CD4-positive, alpha-beta T cell treated with Interleukin-2 at 100 ng/mL for 4 hours (primary cell): Measurements from ENCODE around the gene NPW.

Source experiments
- DNase-seq: peaks from one replicate; pipeline ENCODE4 v3.0.0-alpha.2; 2020; ENCODE audit warnings: low spot score

NPW gene

DNA sequence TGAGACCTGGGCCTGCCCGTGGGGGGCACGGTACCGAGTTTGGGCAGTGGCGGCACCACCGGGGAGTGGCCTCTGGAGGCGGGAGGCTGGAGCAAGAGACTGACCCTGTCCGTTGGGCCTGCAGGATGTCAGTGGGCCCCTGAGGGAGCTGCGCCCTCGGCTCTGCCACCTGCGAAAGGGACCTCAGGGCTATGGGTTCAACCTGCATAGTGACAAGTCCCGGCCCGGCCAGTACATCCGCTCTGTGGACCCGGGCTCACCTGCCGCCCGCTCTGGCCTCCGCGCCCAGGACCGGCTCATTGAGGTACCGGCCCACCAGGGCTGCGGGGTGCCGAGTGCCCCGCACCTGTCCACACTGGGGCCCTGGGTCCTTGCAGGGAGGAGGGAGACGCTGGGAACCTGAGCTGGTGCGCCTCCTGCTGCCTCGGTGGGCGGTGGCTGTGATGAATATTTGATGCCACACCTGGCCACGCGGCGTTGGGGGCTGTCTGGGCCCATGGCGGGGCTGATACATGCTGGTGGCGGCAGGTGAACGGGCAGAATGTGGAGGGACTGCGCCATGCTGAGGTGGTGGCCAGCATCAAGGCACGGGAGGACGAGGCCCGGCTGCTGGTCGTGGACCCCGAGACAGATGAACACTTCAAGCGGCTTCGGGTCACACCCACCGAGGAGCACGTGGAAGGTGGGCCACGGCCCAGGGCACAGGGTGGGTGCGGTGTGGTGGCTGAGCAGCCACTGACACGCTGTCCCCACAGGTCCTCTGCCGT is 16.8 kb downstream of the NPW start:
- no peak for DNase-seq

DNA sequence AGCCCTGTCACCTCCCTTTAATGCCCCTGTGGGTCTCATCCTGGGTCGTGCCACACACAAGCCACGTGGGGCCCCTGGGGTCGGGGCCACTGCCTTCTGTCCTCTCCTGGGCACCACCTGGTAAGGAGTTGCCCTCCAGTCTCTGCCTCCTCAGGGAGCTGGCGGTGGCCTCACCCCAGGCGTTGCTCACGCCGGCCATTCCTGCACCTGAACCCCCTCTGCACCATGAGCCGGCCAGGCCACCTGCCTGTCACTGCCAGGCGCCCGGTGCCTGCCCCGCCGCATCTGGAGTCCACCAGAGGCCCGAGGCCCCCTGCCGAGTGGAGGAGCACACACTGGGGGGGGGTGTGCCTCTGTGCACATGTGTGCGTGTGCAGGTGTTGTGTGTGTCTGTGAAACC is 17.5 kb downstream of the NPW start:
- DNase-seq: no peak

DNA sequence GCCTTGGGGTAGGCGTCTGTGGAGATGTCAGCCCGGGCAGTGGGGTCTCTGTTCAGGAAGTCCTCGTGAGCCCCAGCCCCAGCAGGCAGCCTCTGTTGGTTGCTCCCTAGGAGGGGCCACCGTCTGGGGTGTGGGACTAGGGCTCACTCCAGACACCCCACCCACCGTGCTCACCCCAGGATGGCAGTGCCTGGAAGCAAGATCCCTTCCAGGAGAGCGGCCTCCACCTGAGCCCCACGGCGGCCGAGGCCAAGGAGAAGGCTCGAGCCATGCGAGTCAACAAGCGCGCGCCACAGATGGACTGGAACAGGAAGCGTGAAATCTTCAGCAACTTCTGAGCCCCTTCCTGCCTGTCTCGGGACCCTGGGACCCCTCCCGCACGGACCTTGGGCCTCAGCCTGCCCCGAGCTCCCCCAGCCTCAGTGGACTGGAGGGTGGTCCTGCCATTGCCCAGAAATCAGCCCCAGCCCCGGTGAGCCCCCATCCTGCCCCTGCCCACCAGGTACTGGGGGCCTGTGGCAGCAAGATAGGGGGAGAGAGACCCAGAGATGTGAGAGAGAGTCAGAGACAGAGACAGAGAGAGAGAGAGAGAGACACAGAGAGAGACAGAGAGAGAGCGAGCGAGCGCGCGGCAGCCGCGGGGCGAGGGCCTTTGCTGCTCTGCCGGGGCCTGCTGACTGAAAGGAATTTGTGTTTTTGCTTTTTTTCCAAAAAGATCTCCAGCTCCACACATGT is 18.2 kb downstream of the NPW start:
- no peak for DNase-seq

DNA sequence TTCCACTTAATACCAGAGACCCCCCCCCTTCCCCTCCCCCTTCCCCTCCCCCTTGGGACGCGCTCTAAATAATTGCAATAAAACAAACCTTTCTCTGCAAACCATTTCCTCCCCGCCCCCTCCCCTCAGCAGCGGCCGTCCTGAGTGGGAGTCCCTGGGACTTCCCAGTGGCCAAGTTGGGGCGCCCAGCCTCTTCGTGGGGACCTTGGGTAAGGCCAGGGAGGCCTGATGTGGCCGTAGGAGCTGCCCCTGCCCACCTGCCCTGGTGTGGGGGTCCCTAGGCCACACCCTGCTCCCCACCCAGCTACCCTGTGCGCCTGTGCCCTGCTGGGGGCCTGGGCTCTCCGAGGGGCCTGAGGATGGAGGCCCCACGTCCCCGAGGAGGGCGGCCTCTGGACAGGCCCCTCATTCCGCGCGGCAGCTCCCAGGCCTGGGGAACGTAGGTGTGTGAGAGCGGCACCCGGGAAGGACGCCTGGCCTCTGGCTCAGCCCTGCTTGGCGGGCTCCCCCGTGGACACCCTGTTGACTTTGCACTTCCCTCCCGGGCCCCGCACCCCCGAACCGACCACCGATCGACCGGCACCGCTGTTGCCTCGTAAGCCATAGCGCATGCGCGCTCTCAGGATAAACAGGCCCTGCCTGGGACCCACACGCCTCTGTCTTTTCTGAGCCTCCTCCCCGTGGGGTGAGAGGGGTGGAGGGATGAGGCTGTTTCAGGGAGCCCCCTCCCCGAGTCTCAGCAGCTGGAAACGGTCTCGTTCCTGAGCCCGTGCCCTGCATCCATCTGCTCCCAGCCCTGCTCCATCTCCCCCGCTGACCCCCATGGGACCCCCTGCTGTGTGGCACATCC is 19.0 kb downstream of the NPW start:
- DNase-seq: no peak

DNA sequence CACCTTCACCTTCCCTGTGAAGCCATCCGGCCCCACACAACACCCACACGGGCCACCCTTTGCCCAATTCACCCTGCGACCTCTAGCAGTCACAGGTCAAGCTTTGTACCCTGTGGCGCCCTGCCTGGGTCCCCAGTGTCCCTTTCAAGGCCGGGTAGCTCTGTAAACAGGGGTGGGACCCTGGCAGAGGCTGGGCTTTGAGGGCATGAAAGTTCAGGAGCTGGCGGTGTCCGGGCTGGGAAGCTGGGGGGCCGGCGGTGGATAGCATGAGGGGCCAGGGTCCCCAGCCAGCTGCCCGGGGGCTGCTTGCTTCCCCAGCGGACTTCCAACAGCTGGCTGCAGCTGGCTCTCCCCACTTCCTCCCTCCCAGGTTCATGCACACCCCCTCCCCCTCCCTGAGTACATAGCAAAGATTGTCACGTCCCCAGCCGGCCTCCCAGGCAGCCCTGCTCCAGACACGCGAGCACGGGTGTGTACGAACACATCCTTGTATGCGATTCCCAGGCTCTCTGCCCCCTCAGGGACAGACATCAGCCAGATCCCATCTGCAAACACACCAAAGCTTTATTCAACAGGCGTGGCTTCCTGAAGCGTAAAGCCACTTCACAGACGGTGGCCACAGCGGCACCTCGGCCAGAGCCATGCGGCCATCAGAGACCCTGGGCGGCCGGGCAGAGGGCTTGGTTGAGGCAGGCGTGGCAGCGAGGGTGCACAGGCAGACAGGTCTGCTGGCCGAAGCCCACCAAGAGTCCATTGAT is 19.9 kb downstream of the NPW start:
- no peak for DNase-seq

DNA sequence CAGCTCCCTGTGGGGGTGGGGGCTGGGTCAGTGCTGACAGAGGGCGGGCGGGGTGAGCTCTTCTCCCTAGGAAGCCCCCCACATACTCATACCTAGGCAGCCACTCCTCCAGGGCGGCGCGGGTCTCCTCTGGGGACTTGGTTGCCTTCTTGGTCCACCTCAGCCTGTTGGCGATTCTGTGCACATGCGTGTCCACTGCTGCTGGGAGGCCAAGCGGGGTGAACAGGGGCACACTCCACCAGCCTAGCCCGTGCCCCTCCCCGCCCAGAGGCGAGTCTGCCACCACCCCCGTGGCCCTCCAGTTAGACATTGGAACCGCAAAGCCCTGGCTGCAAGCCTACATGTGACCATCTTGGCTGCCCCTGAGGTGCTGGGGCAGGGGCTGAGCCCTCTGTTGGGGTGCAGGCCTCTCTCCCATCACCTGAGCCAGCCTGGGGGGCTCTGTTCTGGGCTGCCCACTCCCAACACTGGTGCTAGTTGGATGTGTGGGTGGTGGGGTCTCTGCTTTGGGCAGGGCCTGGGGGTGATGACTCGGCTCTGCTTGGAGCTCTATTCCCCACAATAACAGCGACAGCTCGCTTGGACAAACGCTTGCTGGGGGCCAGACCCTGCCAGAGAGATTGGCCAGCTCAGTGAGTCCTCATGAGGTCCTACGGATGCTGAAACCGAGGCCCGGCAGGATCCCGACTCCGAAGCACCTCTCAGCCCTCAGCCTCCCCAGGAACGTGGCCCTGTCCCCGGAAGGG is 20.6 kb downstream of the NPW start:
- no peak for DNase-seq

DNA sequence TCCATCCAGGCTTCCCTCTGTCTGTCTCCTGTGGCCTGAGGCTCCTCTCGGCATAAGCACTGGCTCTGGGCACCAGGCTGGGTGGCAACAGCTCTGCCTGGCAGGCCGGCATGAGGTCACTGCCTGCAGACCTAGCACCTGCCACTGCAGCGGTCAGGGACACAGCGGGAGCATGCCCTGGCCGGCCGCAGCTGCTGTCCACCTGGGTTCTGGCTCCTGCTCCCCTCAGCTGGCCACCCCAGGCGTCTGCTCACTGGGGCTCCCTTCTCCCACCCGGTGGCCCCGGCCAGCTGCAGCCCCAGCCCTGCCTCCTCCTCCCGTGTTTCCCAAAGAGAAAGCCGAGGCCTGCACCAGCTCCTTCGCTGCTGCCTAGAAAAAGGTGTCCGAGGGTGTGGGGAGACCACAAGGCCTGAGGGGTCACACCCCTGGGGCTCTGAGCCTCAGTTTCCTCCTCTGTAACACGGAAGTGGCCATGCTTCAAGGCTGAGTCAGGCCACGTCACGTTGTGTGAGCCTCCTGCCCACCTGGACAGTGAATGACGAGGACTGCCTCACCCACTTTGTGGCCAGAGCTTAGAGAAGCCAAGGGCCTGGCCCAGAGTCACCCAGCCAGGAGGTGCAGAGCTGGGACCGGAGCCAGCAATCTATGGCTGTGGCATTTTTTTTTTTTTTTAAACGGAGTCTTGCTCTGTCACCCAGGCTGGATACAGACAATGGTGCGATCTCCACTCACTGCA is 21.4 kb downstream of the NPW start:
- no peak for DNase-seq

DNA sequence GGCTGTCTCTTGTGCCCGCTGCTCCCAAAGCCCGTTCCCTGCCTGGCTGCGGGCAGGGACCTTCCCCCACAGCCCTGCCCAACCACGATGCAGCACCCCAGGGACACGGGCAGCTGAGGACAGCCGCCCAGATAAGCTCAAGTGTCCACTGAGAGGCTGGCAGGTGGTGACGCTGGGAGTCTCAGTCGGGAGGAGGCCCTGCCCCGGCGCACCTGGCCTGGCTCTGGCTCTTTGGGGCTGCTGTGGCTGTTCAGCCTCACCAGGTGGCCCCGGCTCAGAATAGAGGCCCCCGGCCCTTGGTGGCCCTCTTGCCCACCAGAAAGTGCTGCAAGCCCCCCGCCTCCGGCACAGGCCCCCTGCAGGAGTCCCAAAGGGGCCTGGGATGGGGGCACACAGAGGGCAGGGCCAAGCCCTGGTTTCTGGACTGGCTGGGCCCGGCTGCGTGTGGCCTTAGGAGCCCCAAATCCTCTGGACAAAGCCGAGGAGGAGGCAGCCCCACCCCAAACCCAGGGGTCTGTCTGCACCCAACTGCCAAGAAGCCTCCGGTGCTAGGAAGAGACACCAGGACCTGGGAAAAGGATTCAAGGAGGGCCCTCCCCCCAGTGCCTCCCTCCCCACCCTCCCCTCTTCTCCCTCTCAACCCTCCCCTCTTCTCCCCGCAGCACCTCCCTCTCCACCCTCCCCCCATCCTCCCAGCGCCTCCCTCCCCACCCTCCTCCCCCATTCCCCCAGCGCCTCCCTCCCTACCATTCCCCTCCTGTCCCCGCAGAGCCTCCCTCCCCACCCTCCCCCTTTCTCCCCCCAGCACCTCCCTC is 22.8 kb downstream of the NPW start:
- DNase-seq: no peak

DNA sequence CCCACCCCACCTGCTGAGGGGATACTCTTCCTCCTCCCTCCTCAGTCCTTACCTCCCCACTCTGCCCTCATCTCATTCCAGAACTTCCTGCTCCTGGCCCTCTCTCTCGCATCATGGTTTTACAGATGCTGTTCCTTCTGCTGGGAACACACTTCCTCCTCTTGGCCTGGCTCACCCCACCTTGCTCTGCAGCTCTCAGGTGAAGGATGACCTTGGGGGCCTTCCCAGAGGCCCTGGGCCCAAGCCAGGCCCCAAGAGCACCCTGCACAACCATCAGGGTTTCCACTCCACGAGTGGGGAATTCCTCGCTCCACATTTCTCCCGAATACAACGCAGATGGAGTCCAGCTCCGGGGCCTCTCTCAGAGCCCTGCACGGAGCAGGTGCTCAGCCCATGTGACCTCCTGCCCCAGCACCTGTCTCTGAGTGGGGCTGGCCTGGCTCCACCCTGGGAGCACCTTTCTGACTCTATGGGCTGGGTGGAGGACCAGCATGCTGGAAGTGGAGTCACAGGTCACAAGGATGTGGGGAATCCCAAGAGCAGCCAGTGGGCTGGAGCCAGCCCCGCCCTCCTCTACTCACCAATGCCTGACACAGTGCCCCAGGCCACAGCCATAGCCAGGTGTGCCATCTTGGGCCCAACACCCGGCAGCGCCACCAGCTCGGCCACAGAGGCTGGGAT is 23.5 kb downstream of the NPW start:
- no peak for DNase-seq

DNA sequence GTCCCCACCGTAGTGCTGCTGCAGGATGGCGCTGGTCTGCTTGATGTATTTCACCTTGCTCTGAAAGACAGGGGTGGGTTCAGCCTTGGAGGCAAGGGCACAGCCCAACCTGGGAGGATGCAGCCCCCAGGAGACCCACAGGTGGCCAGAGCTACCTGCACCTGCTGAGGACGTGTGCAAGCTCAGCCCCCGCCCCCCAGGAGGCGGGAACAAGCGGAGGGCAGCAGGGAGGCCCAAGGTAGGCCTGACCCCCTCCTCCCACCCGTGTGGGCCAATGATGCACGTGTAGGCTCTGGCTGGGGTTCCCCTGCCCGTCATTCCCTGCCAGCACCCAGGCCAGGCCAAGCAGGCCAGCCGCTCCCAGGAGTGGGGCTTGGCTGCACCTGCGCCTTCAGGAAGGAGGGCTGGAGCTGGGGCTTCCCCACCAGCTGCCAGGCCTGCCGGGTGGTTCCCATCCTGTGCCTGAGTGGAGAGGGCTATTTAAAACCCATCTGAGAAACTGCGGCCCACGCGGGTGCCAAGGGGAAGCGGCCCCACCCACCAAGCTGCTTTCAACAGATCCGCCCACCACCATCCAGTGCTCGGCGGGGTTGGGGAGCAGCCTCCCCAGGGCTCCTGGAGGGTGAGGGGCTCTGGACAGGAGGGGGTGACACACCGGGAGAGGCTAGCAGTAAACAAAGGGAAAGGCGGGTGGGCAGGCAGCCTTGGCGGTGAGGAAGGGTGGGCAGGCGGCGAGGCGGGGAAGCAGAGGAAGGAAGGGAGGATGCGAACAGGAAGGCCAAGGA is 24.3 kb downstream of the NPW start:
- DNase-seq: no peak

DNA sequence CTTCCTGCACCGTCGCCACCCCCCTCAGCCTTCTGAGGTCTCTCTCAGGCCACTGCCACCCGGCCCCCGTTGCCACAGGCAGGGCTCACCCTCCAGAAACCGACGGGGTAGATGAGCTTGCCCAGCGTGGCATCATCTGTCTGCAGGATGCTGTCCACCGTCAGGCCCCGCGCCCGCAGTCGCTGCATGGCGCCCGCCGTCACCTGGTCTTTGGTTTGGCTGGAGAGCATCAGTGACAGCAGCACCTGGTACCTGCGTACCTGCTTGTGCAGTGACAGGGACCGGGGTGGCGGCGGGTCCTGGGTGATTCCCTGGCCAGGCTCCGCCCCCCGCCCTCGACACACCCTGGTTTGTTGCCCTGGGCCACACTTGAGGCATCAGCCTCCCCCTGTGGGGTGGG is 25.0 kb downstream of the NPW start:
- DNase-seq: no peak

DNA sequence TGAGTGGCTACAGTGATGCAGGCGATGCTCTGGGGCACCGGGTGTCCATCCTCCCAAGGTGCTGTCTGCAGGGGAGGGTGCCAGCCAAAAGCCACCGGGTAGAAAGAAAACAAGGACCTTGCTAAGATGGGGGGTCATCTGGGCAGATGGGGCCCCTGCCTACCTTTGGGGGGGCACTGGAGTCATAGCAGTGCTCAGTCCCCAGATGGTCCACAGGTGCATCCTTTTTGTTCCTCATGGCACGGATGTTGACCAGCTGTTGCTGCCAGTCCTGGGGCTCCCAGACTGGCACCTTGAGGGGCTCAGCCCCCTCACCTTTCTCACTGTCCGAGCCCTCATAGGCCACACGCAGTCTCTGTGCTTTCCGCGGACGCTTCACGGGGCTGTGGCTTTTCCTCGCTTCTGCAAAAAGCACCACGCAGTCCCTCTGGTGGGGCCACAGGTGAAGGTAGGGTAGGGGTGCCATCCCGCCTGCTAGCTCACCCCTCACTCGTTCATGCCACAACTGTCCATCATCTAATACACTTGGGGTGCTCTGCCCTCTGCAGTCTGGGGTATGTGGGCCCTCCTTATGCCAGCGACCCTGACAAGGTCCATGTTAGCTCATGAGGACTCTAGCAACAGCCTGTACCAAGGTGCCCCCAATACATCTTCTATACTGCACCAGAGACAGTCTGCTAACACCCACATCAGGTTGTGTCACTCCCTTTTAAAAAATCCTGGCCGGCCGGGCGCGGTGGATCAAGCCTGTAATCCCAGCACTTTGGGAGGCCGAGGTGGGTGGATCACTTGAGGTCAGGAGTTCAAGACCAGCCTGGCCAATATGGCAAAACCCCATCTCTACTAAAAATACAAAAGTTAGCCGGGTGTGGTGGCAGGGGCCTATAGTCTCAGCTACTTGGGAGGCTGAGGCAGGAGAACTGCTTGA is 26.6 kb downstream of the NPW start:
- DNase-seq: no peak

DNA sequence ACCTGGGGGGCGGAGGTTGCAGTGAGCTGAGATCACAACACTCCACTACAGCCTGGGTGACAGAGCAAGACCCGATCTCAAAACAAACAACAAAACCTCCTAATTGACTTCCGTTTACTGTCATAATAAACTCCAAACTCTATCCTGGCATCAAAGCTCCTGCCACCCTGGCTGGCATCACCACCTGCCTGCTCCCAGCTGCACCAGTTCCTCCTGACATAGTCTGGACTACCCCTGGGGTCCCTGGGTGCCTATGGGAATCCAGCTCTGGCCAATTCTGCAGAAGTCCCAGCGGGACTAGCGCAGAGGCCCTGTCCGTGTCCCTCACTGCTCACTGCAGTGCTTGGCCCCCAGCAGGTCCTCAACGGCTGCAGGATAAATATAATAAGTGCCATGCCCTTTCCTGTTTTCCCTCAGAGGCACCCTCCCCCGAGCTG is 27.3 kb downstream of the NPW start:
- no peak for DNase-seq

DNA sequence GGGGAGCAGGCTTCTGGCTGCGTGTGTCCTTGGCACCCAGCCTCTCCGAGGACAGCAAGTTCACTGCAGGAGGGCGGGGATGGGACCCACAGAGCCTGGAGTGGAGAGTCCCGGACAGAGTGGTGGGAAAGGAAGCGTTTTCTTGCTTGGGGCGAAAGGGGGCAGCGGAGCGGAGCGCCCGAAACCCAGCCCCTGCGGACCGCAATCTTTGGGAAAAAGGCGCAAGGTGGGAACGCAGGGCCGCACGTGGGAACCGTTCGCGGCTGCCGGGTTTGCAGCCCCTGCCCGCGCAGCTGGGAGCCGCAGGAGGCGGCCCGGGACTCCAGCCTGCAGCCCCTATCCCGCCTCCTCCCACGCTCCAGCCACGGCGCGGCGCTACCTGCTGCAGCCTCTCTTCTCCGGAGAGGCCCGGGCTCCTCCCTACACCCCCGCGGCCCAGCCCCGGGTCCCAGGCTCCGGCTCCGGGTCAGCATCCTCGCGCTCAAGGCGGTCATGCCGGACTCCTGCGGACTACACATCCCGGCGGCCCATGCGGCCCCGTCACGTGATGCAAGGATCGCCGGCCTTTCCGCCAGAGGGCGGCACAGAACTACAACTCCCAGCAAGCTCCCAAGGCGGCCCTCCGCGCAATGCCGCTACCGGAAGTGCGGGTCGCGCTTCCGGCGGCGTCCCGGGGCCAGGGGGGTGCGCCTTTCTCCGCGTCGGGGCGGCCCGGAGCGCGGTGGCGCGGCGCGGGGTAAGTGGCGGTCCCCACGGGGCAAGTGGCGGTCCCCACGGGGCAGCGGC is 27.9 kb downstream of the NPW start, which contains the start of the genes NTHL1 and TSC2:
NTHL1 (minus strand) TSS at position 505 of the 786 bp plus-strand sequence; CDS start at position 494, 11 bp downstream.
TSC2 (plus strand) TSS at position 656 of the 786 bp plus-strand sequence. CDS start 631 bp downstream, outside the sequence.
- DNase-seq: peak; percentile 94

DNA sequence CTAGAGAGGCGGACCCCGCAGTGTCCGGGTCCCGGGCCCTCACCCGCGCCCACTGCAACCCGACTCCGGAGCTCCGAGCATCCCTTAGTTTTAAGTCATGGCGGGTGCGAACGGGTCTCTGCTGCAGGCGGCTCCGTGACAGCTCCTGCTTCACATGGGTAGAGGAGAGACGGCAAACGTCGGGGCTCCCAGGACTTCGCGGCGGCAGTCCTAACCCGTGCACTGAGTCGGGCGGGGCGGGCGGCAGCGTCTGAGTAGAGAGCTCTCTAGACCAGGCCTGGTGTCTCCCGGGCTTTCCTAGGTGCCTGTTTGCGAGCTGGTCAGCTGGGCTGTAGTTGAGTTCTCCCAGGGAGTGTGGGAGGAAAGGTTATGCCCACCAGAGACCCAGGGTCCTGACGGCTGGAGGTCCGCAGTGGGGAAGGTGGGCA is 28.5 kb downstream of the NPW start:
- DNase-seq: no peak

DNA sequence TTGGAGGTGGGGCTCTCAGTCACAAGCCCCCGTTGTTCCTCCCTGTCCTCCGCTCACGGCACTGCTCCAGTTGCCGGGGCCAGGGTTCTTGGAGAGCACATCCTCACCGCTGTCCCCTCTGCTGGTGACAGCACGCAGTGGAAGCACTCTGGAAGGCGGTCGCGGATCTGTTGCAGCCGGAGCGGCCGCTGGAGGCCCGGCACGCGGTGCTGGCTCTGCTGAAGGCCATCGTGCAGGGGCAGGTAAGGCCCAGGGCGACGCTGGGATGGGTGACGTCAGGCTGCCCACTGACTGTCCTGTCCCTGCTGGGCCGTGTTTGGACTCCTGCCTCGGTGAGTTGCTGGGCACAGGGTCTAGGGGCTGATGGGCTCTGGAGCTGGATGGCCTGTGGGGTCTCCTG is 33.6 kb downstream of the NPW start:
- DNase-seq: no peak
